Adrenal gland (tissue), 5 donors: ENCODE data around the gene PSMA6.

ENCODE experiments used
- CTCF ChIP-seq, 6 experiments: fragments of 450-650 bp in 4 of 6; fragments of 200-600 bp in 2 of 6; sonication (generic) in 1 of 6; IDR thresholded peaks; 1 replicate in 5 of 6; 2 replicates in 1 of 6; pipeline versions ENCODE4 v1.5.1 to v1.8.0; 2016 to 2021; ENCODE audit warnings: antibody characterized with exemption in 6 of 6, mild to moderate bottlenecking in 2 of 6, moderate library complexity in 1 of 6
- POLR2A ChIP-seq, 2 donors: fragments of 450-650 bp; IDR thresholded peaks; one replicate each; pipeline ENCODE4 v1.6.1; 2017; ENCODE audit warnings: antibody characterized with exemption in 2 of 2, mild to moderate bottlenecking in 2 of 2, moderate library complexity in 1 of 2
- donor health status: DM: no; HTN: no; CAD: no.

- TF ChIP-seq CTCF (IDR thresholded peaks at IDR 0.05) (no peak), POLR2A (IDR thresholded peaks at IDR 0.05) (no peak)
These were observed 27.3 kb downstream of the PSMA6 start for GRCh38 chr14:35319509-35319908.
